NCI-H82 treated with DMSO at 0.1 percent for 48 hours (cell line): ENCODE results near the gene WDR5B.
"Not testable (repeated sequence)": the region's sequence is repeated elsewhere in the genome, so short reads cannot be mapped to it uniquely, and the experiment has no call there.

Source experiments
- DNase-seq: peaks from one replicate; lab custom pipeline; 2025; ENCODE audit not compliant: unreplicated experiment; lab: John Stamatoyannopoulos, UW

Gene WDR5B

GRCh38 chr3:122415762-122416654, at the start of gene WDR5B:
WDR5B (minus strand) TSS chr3:122416062; CDS start chr3:122415528, 534 bp downstream.
- no peak for DNase-seq

GRCh38 chr3:122464659-122465058, 48.8 kb upstream of the WDR5B start:
- DNase-seq: no peak

GRCh38 chr3:122462406-122462805, 46.5 kb upstream of the WDR5B start:
- DNase-seq: no peak

- no peak for DNase-seq
Measured at GRCh38 chr3:122461806-122462205, 45.9 kb upstream of the WDR5B start.

- no peak for DNase-seq
Measured at GRCh38 chr3:122458992-122459391, 43.1 kb upstream of the WDR5B start.

- no peak for DNase-seq
Measured at GRCh38 chr3:122457706-122458105, 41.8 kb upstream of the WDR5B start.

- no peak for DNase-seq
Measured at GRCh38 chr3:122456074-122456473, 40.2 kb upstream of the WDR5B start.

- no peak for DNase-seq
Measured at GRCh38 chr3:122451371-122451770, 35.5 kb upstream of the WDR5B start.

GRCh38 chr3:122448218-122448617, 32.4 kb upstream of the WDR5B start:
- not testable (repeated sequence) for DNase-seq

GRCh38 chr3:122444491-122444887, 28.6 kb upstream of the WDR5B start:
- DNase-seq: not testable (repeated sequence)

- not testable (repeated sequence) for DNase-seq
Measured at GRCh38 chr3:122443762-122444490, 28.1 kb upstream of the WDR5B start.

- DNase-seq: no peak
Measured at GRCh38 chr3:122443090-122443489, 27.2 kb upstream of the WDR5B start.

GRCh38 chr3:122435950-122436349, 20.1 kb upstream of the WDR5B start:
- DNase-seq: no peak

GRCh38 chr3:122430371-122430770, 14.5 kb upstream of the WDR5B start:
- DNase-seq: no peak

- DNase-seq: no peak
Measured at GRCh38 chr3:122427857-122428471, 12.1 kb upstream of the WDR5B start.

GRCh38 chr3:122421836-122422235, 6.0 kb upstream of the WDR5B start:
- no peak for DNase-seq

- DNase-seq: no peak
Measured at GRCh38 chr3:122421101-122421500, 5.2 kb upstream of the WDR5B start.

- DNase-seq: no peak
Measured at GRCh38 chr3:122416966-122417365, 1.1 kb upstream of the WDR5B start.

GRCh38 chr3:122415104-122415744, 638 bp downstream of the WDR5B start:
- DNase-seq: no peak

GRCh38 chr3:122414391-122414790, 1.5 kb downstream of the WDR5B start:
- DNase-seq: no peak

- no peak for DNase-seq
Measured at GRCh38 chr3:122410639-122411038, 5.2 kb downstream of the WDR5B start.
